GM19455 (cell line): ENCODE results near the gene ATF6B.

Experiments used
- ATAC-seq: cut with Tn5 transposase; IDR thresholded peaks from one replicate; pipeline ENCODE4 v1.9.1; 2021; ENCODE audit not compliant: unreplicated experiment

ATF6B gene

GRCh38 chr6:32127717-32128592 lies at the start of gene ATF6B:
TSS of gene ATF6B (minus strand) at chr6:32128246. CDS start at chr6:32128207, 39 bp downstream.
- ATAC-seq = peak; percentile 73

- ATAC-seq = no peak
Observed at GRCh38 chr6:32177183-32177787, 49.2 kb upstream of the ATF6B start.

- ATAC-seq = no peak
Observed at GRCh38 chr6:32176476-32177182, 48.6 kb upstream of the ATF6B start.

- ATAC-seq = peak; percentile 45
Observed at GRCh38 chr6:32175711-32176475, 47.8 kb upstream of the ATF6B start, which contains the start of gene AGPAT1. TSS of gene AGPAT1 (minus strand) at chr6:32176084. CDS start at chr6:32171496, 4,588 bp downstream.

- ATAC-seq = no peak
Observed at GRCh38 chr6:32175322-32175710, 47.3 kb upstream of the ATF6B start.

GRCh38 chr6:32174416-32174815 lies 46.4 kb upstream of the ATF6B start:
- no peak for ATAC-seq

GRCh38 chr6:32173051-32173727 lies 45.1 kb upstream of the ATF6B start:
- ATAC-seq = no peak

- ATAC-seq = no peak
Observed at GRCh38 chr6:32171234-32171633, 43.2 kb upstream of the ATF6B start.

GRCh38 chr6:32170294-32170693 lies 42.2 kb upstream of the ATF6B start:
- ATAC-seq = no peak

- no peak for ATAC-seq
Observed at GRCh38 chr6:32168807-32169591, 41.0 kb upstream of the ATF6B start.

GRCh38 chr6:32168350-32168749 lies 40.3 kb upstream of the ATF6B start:
- no peak for ATAC-seq

GRCh38 chr6:32167761-32168262 lies 39.8 kb upstream of the ATF6B start:
- no peak for ATAC-seq

- no peak for ATAC-seq
Observed at GRCh38 chr6:32167154-32167760, 39.2 kb upstream of the ATF6B start.

- no peak for ATAC-seq
Observed at GRCh38 chr6:32166411-32167061, 38.5 kb upstream of the ATF6B start.

- ATAC-seq = no peak
Observed at GRCh38 chr6:32164295-32164694, 36.2 kb upstream of the ATF6B start, which contains the start of gene EGFL8. TSS of gene EGFL8 (plus strand) at chr6:32164595. CDS start at chr6:32166166, 1,571 bp downstream.

GRCh38 chr6:32163559-32164258 lies 35.7 kb upstream of the ATF6B start:
- no peak for ATAC-seq

GRCh38 chr6:32158052-32158451 lies 30.0 kb upstream of the ATF6B start:
- ATAC-seq = no peak

GRCh38 chr6:32156891-32157290 lies 28.8 kb upstream of the ATF6B start:
- no peak for ATAC-seq
